OCI-LY7 (cell line): ENCODE data around the gene PTPN18.

Experiments
- EZH2phosphoT487 ChIP-seq: fragments of 200-600 bp; sonication (generic); IDR thresholded peaks from 2 replicates; pipeline ENCODE4 v1.6.1; 2018; ENCODE audit warnings: low read depth, borderline replicate concordance, mild to moderate bottlenecking, mixed run types, antibody characterized with exemption, low read length, moderate library complexity, mixed read lengths
- TF ChIP-seq, protein P1 (sequence below): fragments of 200-600 bp; sonication (generic); conservative IDR thresholded peaks from 2 replicates; pipeline ENCODE4 v1.5.1; 2014; ENCODE audit warnings: mild to moderate bottlenecking, antibody characterized with exemption, low read length, moderate library complexity, mixed read lengths

GRCh38 chr2:130389358-130389757, 33.5 kb downstream of the PTPN18 start:
- TF ChIP-seq, protein P1, sequence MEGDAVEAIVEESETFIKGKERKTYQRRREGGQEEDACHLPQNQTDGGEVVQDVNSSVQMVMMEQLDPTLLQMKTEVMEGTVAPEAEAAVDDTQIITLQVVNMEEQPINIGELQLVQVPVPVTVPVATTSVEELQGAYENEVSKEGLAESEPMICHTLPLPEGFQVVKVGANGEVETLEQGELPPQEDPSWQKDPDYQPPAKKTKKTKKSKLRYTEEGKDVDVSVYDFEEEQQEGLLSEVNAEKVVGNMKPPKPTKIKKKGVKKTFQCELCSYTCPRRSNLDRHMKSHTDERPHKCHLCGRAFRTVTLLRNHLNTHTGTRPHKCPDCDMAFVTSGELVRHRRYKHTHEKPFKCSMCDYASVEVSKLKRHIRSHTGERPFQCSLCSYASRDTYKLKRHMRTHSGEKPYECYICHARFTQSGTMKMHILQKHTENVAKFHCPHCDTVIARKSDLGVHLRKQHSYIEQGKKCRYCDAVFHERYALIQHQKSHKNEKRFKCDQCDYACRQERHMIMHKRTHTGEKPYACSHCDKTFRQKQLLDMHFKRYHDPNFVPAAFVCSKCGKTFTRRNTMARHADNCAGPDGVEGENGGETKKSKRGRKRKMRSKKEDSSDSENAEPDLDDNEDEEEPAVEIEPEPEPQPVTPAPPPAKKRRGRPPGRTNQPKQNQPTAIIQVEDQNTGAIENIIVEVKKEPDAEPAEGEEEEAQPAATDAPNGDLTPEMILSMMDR, result no peak
- no peak for TF ChIP-seq EZH2phosphoT487
